H9 (cell line): ENCODE measurements around the gene MTHFS. TPM values are rescaled to one million over a fixed set of nuclear protein-coding genes. Genes with fewer than 3 reads are reported as not detected.

Source experiments
- DNase-seq: peaks from one replicate; pipeline ENCODE4 v3.0.0-alpha.2; 2017
- H2AFZ ChIP-seq: one replicate; pipeline ENCODE4 v1.6.1; 2013; ENCODE audit warnings: mild to moderate bottlenecking, low read length, control low read depth, moderate library complexity
- H2AK5ac ChIP-seq: 2 replicates; pipeline ENCODE4 v1.6.1; 2013; ENCODE audit warnings: low read length, control low read depth, mixed read lengths; ENCODE audit not compliant: insufficient read length
- H2BK120ac ChIP-seq: one replicate; pipeline ENCODE4 v1.6.1; 2013; ENCODE audit warnings: low read depth, mild to moderate bottlenecking, low read length, control low read depth, inconsistent platforms; ENCODE audit not compliant: poor library complexity, severe bottlenecking
- H2BK12ac ChIP-seq: 2 replicates; pipeline ENCODE4 v1.6.1; 2013; ENCODE audit warnings: low read length, control low read depth, mixed read lengths, low read depth; ENCODE audit not compliant: insufficient read length
- H2BK15ac ChIP-seq: 2 replicates; pipeline ENCODE4 v1.6.1; 2013; ENCODE audit warnings: low read depth, low read length, control low read depth
- H2BK20ac ChIP-seq: one replicate; pipeline ENCODE4 v1.6.1; 2013; ENCODE audit warnings: low read depth, mild to moderate bottlenecking, low read length, control low read depth, inconsistent platforms; ENCODE audit not compliant: poor library complexity, severe bottlenecking
- H2BK5ac ChIP-seq: 2 replicates; pipeline ENCODE4 v1.6.1; 2013; ENCODE audit warnings: low read length, control low read depth, mixed read lengths; ENCODE audit not compliant: insufficient read length
- H3K14ac ChIP-seq: 2 replicates; pipeline ENCODE4 v1.6.1; 2013; ENCODE audit warnings: low read length, control low read depth; ENCODE audit not compliant: insufficient read depth
- H3K18ac ChIP-seq: 2 replicates; pipeline ENCODE4 v1.6.1; 2013; ENCODE audit warnings: low read depth, mild to moderate bottlenecking, mixed read lengths, low read length, control low read depth; ENCODE audit not compliant: insufficient read length
- H3K23ac ChIP-seq: 2 replicates; pipeline ENCODE4 v1.6.1; 2013; ENCODE audit warnings: low read length, control low read depth, mixed read lengths, low read depth; ENCODE audit not compliant: insufficient read length
- H3K23me2 ChIP-seq: 2 replicates; pipeline ENCODE4 v1.6.1; 2013; ENCODE audit warnings: low read depth, mild to moderate bottlenecking, mixed read lengths, low read length, control low read depth; ENCODE audit not compliant: insufficient read length, poor library complexity, severe bottlenecking
- H3K27ac ChIP-seq: 2 replicates; pipeline ENCODE4 v1.5.1; 2013; ENCODE audit warnings: low read length, control low read depth, mixed read lengths, low read depth; ENCODE audit not compliant: insufficient read length
- H3K27me3 ChIP-seq: 2 replicates; pipeline ENCODE4 v1.6.1; 2013; ENCODE audit warnings: low read length, control low read depth, inconsistent platforms; ENCODE audit not compliant: insufficient read depth
- H3K4ac ChIP-seq: 2 replicates; pipeline ENCODE4 v1.6.1; 2013; ENCODE audit warnings: low read depth, mild to moderate bottlenecking, control low read depth, inconsistent platforms, low read length, moderate library complexity
- H3K4me1 ChIP-seq: 2 replicates; pipeline ENCODE4 v1.6.1; 2013; ENCODE audit warnings: low read length, control low read depth, inconsistent platforms; ENCODE audit not compliant: insufficient read depth
- H3K4me2 ChIP-seq: 2 replicates; pipeline ENCODE4 v1.6.1; 2013; ENCODE audit warnings: low read length, control low read depth, mixed read lengths; ENCODE audit not compliant: insufficient read length, insufficient read depth
- H3K56ac ChIP-seq: 2 replicates; pipeline ENCODE4 v1.6.1; 2013; ENCODE audit warnings: low read depth, mild to moderate bottlenecking, mixed read lengths, low read length, control low read depth; ENCODE audit not compliant: insufficient read length
- H3K79me1 ChIP-seq: 2 replicates; pipeline ENCODE4 v1.6.1; 2013; ENCODE audit warnings: low read depth, mild to moderate bottlenecking, moderate library complexity, low read length, control low read depth, inconsistent platforms; ENCODE audit not compliant: insufficient read depth, poor library complexity, severe bottlenecking
- H3K79me2 ChIP-seq: 2 replicates; pipeline ENCODE4 v1.6.1; 2013; ENCODE audit warnings: low read length, control low read depth, inconsistent platforms; ENCODE audit not compliant: insufficient read depth
- H3K9ac ChIP-seq: 2 replicates; pipeline ENCODE4 v1.6.1; 2013; ENCODE audit warnings: low read length, control low read depth, mixed read lengths; ENCODE audit not compliant: insufficient read length; ENCODE audit errors: extremely low read depth
- H3K9me3 ChIP-seq: one replicate; pipeline ENCODE4 v1.6.1; 2013; ENCODE audit warnings: low read depth, low read length, inconsistent platforms; ENCODE audit not compliant: control insufficient read depth
- H3T11ph ChIP-seq: one replicate; pipeline ENCODE4 v1.6.1; 2013; ENCODE audit warnings: mild to moderate bottlenecking, low read length, control low read depth, inconsistent platforms
- H4K20me1 ChIP-seq: one replicate; pipeline ENCODE4 v1.6.1; 2013; ENCODE audit not compliant: control insufficient read depth, insufficient read length, insufficient read depth
- H4K5ac ChIP-seq: 2 replicates; pipeline ENCODE4 v1.6.1; 2013; ENCODE audit warnings: low read depth, mild to moderate bottlenecking, mixed read lengths, low read length, control low read depth; ENCODE audit not compliant: insufficient read length
- H4K8ac ChIP-seq: replicated peaks from 2 replicates; pipeline ENCODE4 v1.6.1; 2013; ENCODE audit warnings: low read length, control low read depth, mixed read lengths, low read depth; ENCODE audit not compliant: insufficient read length
- H4K91ac ChIP-seq: 2 replicates; pipeline ENCODE4 v1.6.1; 2013; ENCODE audit warnings: low read depth, mild to moderate bottlenecking, moderate library complexity, mixed read lengths, low read length, control low read depth; ENCODE audit not compliant: insufficient read length
- H3K27ac Mint-ChIP-seq, 3 experiments: 2 replicates in 2 of 3; 3 replicates in 1 of 3; pipeline ENCODE4 v1.8.0; 2020 to 2021; ENCODE audit warnings: mixed read lengths in 3 of 3, mild to moderate bottlenecking in 1 of 3, moderate library complexity in 1 of 3
- H3K27me3 Mint-ChIP-seq: 2 replicates; pipeline ENCODE4 v1.8.0; 2021; ENCODE audit warnings: low read depth, mild to moderate bottlenecking, moderate library complexity, mixed read lengths
- H3K36me3 Mint-ChIP-seq, 3 experiments: 2 replicates in 2 of 3; 3 replicates in 1 of 3; pipeline ENCODE4 v1.8.0; 2020 to 2021; ENCODE audit warnings: low read depth in 3 of 3, mixed read lengths in 3 of 3; ENCODE audit not compliant: insufficient read depth in 1 of 3
- H3K4me1 Mint-ChIP-seq, 2 experiments: 2 replicates each; pipeline ENCODE4 v1.8.0; 2020; ENCODE audit warnings: mixed read lengths in 2 of 2
- H3K4me3 Mint-ChIP-seq, 2 experiments: 2 replicates in 1 of 2; 3 replicates in 1 of 2; pipeline ENCODE4 v1.8.0; 2020 to 2021; ENCODE audit warnings: mild to moderate bottlenecking in 2 of 2, mixed read lengths in 2 of 2, moderate library complexity in 1 of 2
- H3K9me3 Mint-ChIP-seq, 2 experiments: 2 replicates in 1 of 2; 3 replicates in 1 of 2; pipeline ENCODE4 v1.8.0; 2020; ENCODE audit warnings: mild to moderate bottlenecking in 2 of 2, mixed read lengths in 2 of 2, moderate library complexity in 1 of 2
- CTCF ChIP-seq: fragments of 200-600 bp; sonication (generic); conservative IDR thresholded peaks from 3 replicates; pipeline ENCODE4 v1.8.0; 2021; ENCODE audit warnings: antibody characterized with exemption, mild to moderate bottlenecking
- WGBS: extraction: QIAGEN DNeasy Blood & Tissue Kit; methylation state at CpG from one replicate; pipeline ENCODE4 v1.1.7; 2013; ENCODE audit warnings: missing lambda C conversion rate, low lambda C conversion rate, mixed read lengths; ENCODE audit not compliant: insufficient read length; ENCODE audit errors: extremely low coverage; 5-methylcytosine and 5-hydroxymethylcytosine counted together
- total RNA-seq: library from RNA; stranded (reverse); gene quantifications from 2 replicates; pipeline ENCODE4 v1.2.1, GENCODE V29; 2021

Gene MTHFS
- total RNA-seq, 1 experiment from 2014 or later, result 36.9 TPM

GRCh38 chr15:79875213-79875612 lies 21.6 kb downstream of the MTHFS start:
- no peak overlapping the region for H2BK120ac ChIP-seq
- H4K8ac ChIP-seq, result no peak overlapping the region
- H2BK15ac ChIP-seq, result no peak overlapping the region
- no CpG with 5 or more reads among the region's 5 CpGs for WGBS
- no peaks in the 10 kb centered on the region for H3K27me3 Mint-ChIP-seq
- H2AFZ ChIP-seq, result no peak overlapping the region
- no peak for DNase-seq
- H3K27ac ChIP-seq, result no peak overlapping the region
- no peaks in the 10 kb centered on the region for H3K79me2 ChIP-seq
- no peak overlapping the region for H2BK12ac ChIP-seq
- peaks cover 69 to 88% (median 86%) of the 10 kb centered on the region in 3 experiments for H3K36me3 Mint-ChIP-seq
- no peaks in the 10 kb centered on the region for H3K4me1 ChIP-seq
- H2BK20ac ChIP-seq, result no peak overlapping the region
- H2AK5ac ChIP-seq, result no peak overlapping the region
- H3K23ac ChIP-seq, result no peak overlapping the region
- no peak for TF ChIP-seq CTCF
- no peak overlapping the region for H3K4ac ChIP-seq
- H3K18ac ChIP-seq, result no peak overlapping the region
- no peaks in the 10 kb centered on the region for H3K79me1 ChIP-seq
- no peak overlapping the region for H3K4me3 Mint-ChIP-seq
- H3K23me2 ChIP-seq, result no peaks in the 10 kb centered on the region
- no peak overlapping the region for H4K91ac ChIP-seq
- peaks cover 7% of the 10 kb centered on the region in 2 experiments for H3K4me1 Mint-ChIP-seq
- no peak overlapping the region for H2BK5ac ChIP-seq
- no peak overlapping the region for H3K27ac Mint-ChIP-seq
- no peak overlapping the region for H3K9ac ChIP-seq
- H3K56ac ChIP-seq, result no peak overlapping the region
- no peak overlapping the region for H3K4me2 ChIP-seq
- peaks cover 19% of the 10 kb centered on the region for H3K9me3 ChIP-seq
- no peak overlapping the region for H4K5ac ChIP-seq
- no peaks in the 10 kb centered on the region for H4K20me1 ChIP-seq
- peaks cover 60 to 63% of the 10 kb centered on the region in 2 experiments for H3K9me3 Mint-ChIP-seq
- H3T11ph ChIP-seq, result no peak overlapping the region
- H3K14ac ChIP-seq, result no peak overlapping the region
- H3K27me3 ChIP-seq, result no peaks in the 10 kb centered on the region
